AG10803 (cell line): ENCODE data around the gene CETN2.
"Not testable (repeated sequence)": the region's sequence is repeated elsewhere in the genome, so short reads cannot be mapped to it uniquely, and the experiment has no call there.

Experiments used
- DNase-seq: peaks from one replicate; pipeline ENCODE4 v3.0.0; 2010; ENCODE audit warnings: low read depth
- H3K4me3 ChIP-seq: 2 replicates; pipeline ENCODE4 v1.5.1; 2011; ENCODE audit warnings: mild to moderate bottlenecking, low read length, control low read depth
- CTCF ChIP-seq: conservative IDR thresholded peaks from 2 replicates; pipeline ENCODE4 v1.5.1; 2011; ENCODE audit warnings: mild to moderate bottlenecking, low read length, control low read depth, inconsistent platforms

Gene CETN2

GRCh38 chrX:152798945-152799344 is 31.6 kb downstream of the CETN2 start:
- no peak for TF ChIP-seq CTCF
- DNase-seq = no peak
- H3K4me3 ChIP-seq = no peak overlapping the region

- DNase-seq, H3K4me3 ChIP-seq: not testable (repeated sequence)
Observed at GRCh38 chrX:152787062-152787461, 43.5 kb downstream of the CETN2 start.
